Upper lobe of right lung (tissue), 1 donor: ENCODE measurements around the gene PRKCZ. TPM values are rescaled to one million over a fixed set of nuclear protein-coding genes. Genes with fewer than 3 reads are reported as not detected.
"Not testable (repeated sequence)": the region's sequence is repeated elsewhere in the genome, so short reads cannot be mapped to it uniquely, and the experiment has no call there.

Experiments used
- ATAC-seq: fragments of 200-7000 bp; cut with Tn5 transposase; one replicate; pipeline ENCODE4 v1.9.1; 2020; ENCODE audit warnings: mild to moderate bottlenecking, moderate library complexity
- DNase-seq: peaks from one replicate; pipeline ENCODE4 v3.0.0-alpha.2; 2020
- H3K27ac ChIP-seq: fragments of 200-600 bp; one replicate; pipeline ENCODE4 v1.8.0; 2022
- H3K27me3 ChIP-seq: fragments of 200-600 bp; one replicate; pipeline ENCODE4 v1.8.0; 2022; ENCODE audit warnings: mild to moderate bottlenecking
- H3K36me3 ChIP-seq: fragments of 200-600 bp; one replicate; pipeline ENCODE4 v1.8.0; 2022
- H3K4me1 ChIP-seq: fragments of 200-600 bp; one replicate; pipeline ENCODE4 v1.8.0; 2022
- H3K4me3 ChIP-seq: fragments of 200-600 bp; one replicate; pipeline ENCODE4 v1.8.0; 2022; ENCODE audit warnings: mild to moderate bottlenecking
- H3K9me3 ChIP-seq: fragments of 200-600 bp; one replicate; pipeline ENCODE4 v1.8.0; 2022
- intact Hi-C: fragments of 100-400 bp; cut with DNase I; formaldehyde crosslinking; loops from one replicate; pipeline ENCODE4 v1.11.0; 2022
- total RNA-seq: library from RNA; stranded (reverse); fragmentation: NEBNext Ultra II Directional; extraction: Animal tissue kit (Norgen Biotek cat#: 25700); gene quantifications from one replicate; pipeline ENCODE4 v1.2.1, GENCODE V29; 2021
- TF ChIP-seq, protein P1 (sequence below): fragments of 200-600 bp; IDR thresholded peaks from one replicate; pipeline ENCODE4 v1.8.0; 2022; ENCODE audit warnings: antibody characterized with exemption
- donor health status: DM: no; HTN: yes; CAD: no; lungs with severe emphysema.

The PRKCZ gene
- total RNA-seq, 1 donor from 2014 or later = 121 TPM

DNA sequence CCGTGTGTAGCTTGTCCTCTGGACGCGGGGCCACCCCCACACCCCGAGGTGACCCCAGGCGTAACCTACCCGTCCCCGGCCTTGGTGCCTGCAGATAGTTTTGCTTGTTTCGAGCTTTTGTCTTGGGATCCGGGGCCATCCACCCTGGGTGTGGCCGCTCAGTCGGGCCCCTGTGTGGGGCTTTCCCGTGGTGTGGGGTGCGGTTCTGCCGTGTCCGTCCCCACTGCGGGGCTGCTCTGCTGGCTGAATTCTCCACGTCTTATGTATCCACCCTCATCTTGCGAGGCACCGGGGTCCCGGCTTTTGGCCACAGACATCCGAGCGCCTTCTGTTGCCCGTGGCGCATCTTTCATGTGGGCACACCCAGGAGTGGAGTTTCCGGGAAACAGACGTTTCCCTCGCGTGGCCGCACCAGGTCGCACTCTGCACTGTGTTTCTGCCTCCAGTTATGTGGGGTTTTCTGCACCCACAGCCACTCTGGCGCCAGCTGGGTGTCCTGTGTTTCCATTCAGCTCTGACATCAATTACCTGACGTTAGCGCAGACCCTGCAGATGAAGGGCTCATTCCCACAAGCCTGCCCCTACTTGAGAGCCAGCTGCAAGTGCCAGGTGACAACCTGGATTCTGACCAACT is 64.9 kb downstream of the PRKCZ start:
- DNase-seq = peak; percentile 54
- no peaks in the 10 kb centered on the region for H3K36me3 ChIP-seq
- intact Hi-C loops = no loop called here
- H3K4me3 ChIP-seq = no peak overlapping the region
- TF ChIP-seq, protein P1, sequence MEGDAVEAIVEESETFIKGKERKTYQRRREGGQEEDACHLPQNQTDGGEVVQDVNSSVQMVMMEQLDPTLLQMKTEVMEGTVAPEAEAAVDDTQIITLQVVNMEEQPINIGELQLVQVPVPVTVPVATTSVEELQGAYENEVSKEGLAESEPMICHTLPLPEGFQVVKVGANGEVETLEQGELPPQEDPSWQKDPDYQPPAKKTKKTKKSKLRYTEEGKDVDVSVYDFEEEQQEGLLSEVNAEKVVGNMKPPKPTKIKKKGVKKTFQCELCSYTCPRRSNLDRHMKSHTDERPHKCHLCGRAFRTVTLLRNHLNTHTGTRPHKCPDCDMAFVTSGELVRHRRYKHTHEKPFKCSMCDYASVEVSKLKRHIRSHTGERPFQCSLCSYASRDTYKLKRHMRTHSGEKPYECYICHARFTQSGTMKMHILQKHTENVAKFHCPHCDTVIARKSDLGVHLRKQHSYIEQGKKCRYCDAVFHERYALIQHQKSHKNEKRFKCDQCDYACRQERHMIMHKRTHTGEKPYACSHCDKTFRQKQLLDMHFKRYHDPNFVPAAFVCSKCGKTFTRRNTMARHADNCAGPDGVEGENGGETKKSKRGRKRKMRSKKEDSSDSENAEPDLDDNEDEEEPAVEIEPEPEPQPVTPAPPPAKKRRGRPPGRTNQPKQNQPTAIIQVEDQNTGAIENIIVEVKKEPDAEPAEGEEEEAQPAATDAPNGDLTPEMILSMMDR = no peak
- no peaks in the 10 kb centered on the region for H3K27me3 ChIP-seq
- no peaks in the 10 kb centered on the region for H3K4me1 ChIP-seq
- no peak overlapping the region for H3K27ac ChIP-seq
- no peaks in the 10 kb centered on the region for H3K9me3 ChIP-seq
- no peak for ATAC-seq

DNA sequence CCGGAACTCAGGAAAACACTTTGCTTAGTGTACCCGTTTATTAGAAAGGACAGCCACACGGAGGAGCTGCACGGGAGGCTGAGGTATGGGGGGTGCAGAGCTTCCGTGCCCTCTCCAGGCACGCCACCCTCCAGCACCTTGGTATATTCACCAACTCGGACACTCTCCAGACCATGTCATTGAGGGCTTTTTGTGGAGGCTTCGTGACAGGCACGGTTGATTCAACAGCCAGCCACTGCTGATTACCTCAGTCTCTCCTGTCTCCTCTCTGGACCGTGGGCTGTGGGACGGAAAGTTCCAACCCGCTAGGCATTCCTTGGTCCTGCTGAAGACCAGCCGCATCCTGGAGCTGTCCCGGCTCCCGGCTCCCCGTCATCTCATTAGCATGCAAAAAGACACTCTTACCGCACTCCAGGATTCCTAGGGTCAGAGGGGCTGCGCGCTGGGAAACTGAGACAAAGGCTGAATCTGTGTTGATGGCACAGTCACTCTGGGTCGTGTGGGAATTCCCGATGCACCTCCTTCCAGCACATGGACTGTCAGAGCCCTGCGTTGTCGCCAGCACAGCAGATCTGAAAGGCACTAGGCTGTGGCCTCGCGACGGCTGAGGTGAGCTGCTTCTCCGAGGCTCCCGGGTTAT is 65.6 kb downstream of the PRKCZ start:
- TF ChIP-seq, protein P1 = no peak
- ATAC-seq (no peak), DNase-seq (peak; percentile 55)
- Histone ChIP-seq H3K27me3 (no peaks in the 10 kb centered on the region), H3K27ac (no peak overlapping the region), H3K4me1 (no peaks in the 10 kb centered on the region), H3K9me3 (no peaks in the 10 kb centered on the region), H3K36me3 (no peaks in the 10 kb centered on the region), H3K4me3 (no peak overlapping the region)
- intact Hi-C loops = no loop called here

DNA sequence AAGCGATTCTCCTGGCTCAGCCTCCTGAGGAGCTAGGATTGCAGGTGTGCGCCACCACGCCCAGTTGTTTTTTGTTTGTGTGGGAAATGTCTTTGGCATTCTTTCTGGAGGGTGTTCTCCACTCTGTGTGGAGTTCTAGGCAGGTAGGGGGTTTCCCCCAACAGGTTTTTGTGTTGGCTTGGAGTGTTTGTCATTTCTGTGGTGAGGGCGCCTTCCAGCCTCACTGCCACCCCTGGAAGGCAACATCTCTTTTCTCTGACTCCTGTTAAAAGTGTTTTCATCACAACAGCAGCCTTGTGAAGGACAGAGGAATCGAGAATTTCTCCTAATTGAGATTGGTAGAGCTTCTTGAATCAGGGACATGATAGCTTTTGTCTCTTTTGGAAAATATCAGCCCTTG is 69.7 kb downstream of the PRKCZ start:
- peak; percentile 30 for DNase-seq
- Histone ChIP-seq H3K27ac (no peak overlapping the region), H3K27me3 (no peaks in the 10 kb centered on the region), H3K36me3 (no peaks in the 10 kb centered on the region), H3K4me1 (no peaks in the 10 kb centered on the region), H3K9me3 (no peaks in the 10 kb centered on the region), H3K4me3 (no peak overlapping the region)
- TF ChIP-seq, protein P1 = no peak
- intact Hi-C loops = no loop called here
- ATAC-seq = no peak

DNA sequence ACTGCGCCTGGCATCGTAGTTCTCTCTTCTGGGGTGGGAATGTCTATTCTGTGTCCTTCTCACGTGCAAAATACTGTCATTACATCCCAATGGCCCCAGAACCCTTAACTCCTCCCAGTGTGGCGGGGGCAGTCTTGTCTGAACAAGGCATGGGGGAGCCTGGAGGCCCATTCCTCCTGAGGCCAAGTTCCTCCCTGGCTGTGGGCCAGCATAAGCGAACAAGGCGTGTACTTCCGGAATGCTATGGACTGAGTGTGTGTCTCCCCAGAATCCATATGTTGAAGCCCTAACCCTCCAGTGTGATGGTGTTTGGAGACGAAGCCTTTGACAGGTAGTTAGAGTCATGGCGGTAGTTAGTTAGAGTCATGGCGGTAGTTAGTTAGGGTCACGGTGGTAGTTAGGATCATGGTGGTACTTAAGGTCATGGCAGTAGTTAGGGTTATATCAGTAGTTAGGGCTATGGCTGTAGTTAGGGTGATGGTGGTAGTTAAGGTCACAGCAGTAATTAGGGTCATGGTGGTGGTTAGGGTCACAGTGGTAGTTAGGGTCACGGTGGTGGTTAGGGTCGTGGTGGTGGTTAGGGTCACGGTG is 71.0 kb downstream of the PRKCZ start:
- DNase-seq = peak; percentile 36
- Histone ChIP-seq H3K4me1 (peaks cover under 1% of the 10 kb centered on the region), H3K9me3 (no peaks in the 10 kb centered on the region), H3K27me3 (no peaks in the 10 kb centered on the region), H3K36me3 (no peaks in the 10 kb centered on the region), H3K27ac (no peak overlapping the region), H3K4me3 (no peak overlapping the region)
- TF ChIP-seq, protein P1 = no peak
- intact Hi-C loops = no loop called here
- ATAC-seq = no peak

DNA sequence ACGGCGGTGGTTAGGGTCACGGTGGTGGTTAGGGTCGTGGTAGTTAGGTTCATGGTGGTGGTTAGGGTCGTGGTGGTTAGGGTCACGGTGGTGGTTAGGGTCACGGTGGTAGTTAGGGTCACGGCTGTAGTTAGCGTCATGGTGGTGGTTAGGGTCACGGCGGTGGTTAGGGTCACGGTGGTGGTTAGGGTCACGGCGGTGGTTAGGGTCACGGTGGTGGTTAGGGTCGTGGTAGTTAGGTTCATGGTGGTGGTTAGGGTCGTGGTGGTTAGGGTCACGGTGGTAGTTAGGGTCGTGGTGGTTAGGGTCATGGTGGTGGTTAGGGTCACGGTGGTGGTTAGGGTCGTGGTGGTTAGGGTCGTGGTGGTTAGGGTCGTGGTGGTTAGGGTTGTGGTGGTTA is 71.6 kb downstream of the PRKCZ start:
- H3K27me3 ChIP-seq, H3K4me3 ChIP-seq, H3K4me1 ChIP-seq, intact Hi-C loops, DNase-seq, H3K27ac ChIP-seq, H3K36me3 ChIP-seq, ATAC-seq, H3K9me3 ChIP-seq: not testable (repeated sequence)

DNA sequence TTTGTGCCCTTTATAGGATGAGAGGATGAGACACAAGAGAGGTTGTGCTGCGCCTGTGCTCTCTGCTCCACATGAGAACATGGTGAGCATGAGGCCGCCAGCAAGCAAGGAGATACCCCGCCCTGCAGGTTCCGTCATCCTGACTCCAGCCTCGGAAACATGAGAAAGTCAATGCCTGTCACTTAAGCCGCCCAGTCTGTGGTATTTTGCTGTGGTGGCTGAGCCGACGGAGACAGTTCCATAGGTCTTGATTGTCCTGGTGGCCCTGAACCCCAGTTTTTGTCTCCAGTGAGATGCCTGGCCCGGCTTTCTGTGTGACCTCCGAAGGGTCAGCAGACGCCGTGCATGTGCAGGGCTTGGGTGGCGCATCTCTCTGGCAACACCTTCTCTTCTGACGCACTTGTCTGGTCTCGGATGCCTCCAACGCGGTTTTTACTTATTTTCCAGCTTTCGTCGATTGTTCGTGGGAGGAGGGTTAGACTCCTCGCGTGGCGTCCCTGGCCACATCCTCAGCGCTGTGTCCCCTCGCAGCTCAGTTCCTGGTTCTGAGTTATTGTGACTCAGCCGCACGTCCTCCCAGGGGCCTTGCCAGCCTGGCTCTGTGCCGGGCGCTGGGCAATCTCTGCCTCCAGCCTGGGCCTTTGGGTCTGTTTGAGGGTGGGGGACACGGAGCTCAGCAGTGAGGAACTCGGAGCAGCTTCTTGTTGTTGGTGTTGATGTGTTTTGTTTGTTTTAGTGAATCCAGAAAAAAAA is 74.4 kb downstream of the PRKCZ start:
- TF ChIP-seq, protein P1 = no peak
- intact Hi-C loops = no loop called here
- DNase-seq (peak; percentile 59), ATAC-seq (no peak)
- H3K4me1 ChIP-seq = peaks cover 25% of the 10 kb centered on the region
- H3K4me3 ChIP-seq = no peak overlapping the region
- no peak overlapping the region for H3K27ac ChIP-seq
- no peaks in the 10 kb centered on the region for H3K9me3 ChIP-seq
- no peaks in the 10 kb centered on the region for H3K27me3 ChIP-seq
- H3K36me3 ChIP-seq = no peaks in the 10 kb centered on the region
